Ascending aorta (tissue), 2 donors: Measurements from ENCODE around the gene LGALSL. TPM values are rescaled to one million over a fixed set of nuclear protein-coding genes. Genes with fewer than 3 reads are reported as not detected.

Source experiments
- DNase-seq, 2 donors: peaks; one replicate each; pipeline ENCODE4 v3.0.0-alpha.2; 2019; ENCODE audit warnings: low spot score in 2 of 2
- H3K27ac ChIP-seq, 2 donors: fragments of 200-600 bp; sonication (generic); one replicate each; pipeline ENCODE4 v1.5.1; 2016 to 2017; ENCODE audit warnings: mild to moderate bottlenecking in 1 of 2
- H3K27me3 ChIP-seq: fragments of 200-600 bp; sonication (generic); one replicate; pipeline ENCODE4 v1.5.1; 2017
- H3K36me3 ChIP-seq, 2 donors: fragments of 200-600 bp; sonication (generic); one replicate each; pipeline ENCODE4 v1.5.1; 2016
- H3K4me1 ChIP-seq, 2 donors: fragments of 200-600 bp; sonication (generic); one replicate each; pipeline ENCODE4 v1.5.1; 2016 to 2017; ENCODE audit warnings: mild to moderate bottlenecking in 1 of 2
- H3K4me3 ChIP-seq, 2 donors: fragments of 200-600 bp; sonication (generic); one replicate each; pipeline ENCODE4 v1.5.1; 2016 to 2017; ENCODE audit warnings: mild to moderate bottlenecking in 1 of 2
- H3K9me3 ChIP-seq, 2 donors: fragments of 200-600 bp; sonication (generic); one replicate each; pipeline ENCODE4 v1.5.1; 2016
- intact Hi-C: fragments of 100-400 bp; cut with DNase I; formaldehyde crosslinking; loops from one replicate; pipeline ENCODE4 v1.15.1; 2023
- total RNA-seq: library from RNA; depleted of rRNA; stranded (reverse); fragments of >200 nt; gene quantifications from one replicate; pipeline ENCODE4 v1.1.0, GENCODE V29; 2016
- TF ChIP-seq, protein P1 (sequence below), 3 experiments: fragments of 200-600 bp in 2 of 3; fragments of 450-650 bp in 1 of 3; sonication (generic) in 2 of 3; IDR thresholded peaks; one replicate each; pipeline ENCODE4 v1.5.1; 2016 to 2019; ENCODE audit warnings: antibody characterized with exemption in 3 of 3, mild to moderate bottlenecking in 1 of 3, moderate library complexity in 1 of 3

The LGALSL gene
- total RNA-seq, 1 donor from 2014 or later: 35.4 TPM

DNA sequence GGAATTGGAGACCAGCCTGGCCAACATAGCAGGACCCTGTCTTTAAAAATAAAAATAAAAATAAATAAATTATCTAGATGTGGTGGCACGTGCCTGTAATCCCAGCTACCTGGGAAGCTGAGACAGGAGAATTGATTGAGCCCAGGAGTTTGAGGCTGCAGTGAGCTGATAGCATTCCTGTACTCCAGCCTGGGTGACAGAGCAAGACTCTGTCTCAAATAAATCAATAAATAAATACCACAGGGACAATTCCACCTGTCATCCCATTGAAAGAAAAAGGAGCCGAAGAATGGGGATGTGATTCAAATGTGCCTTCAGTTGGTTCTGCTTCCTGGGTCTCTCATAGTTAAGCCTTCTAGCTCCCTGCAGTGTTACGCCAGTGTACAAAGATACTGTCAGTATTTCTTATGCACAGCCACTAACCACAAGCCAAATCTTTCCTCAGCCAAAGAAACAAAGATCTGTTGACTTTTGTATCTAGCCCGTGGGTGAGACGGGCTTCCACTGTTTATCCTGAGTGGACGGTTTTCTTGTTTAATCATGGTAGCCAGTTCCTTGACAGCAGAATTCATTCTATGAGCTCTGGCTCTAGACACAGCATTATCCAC lies 12.6 kb downstream of the LGALSL start:
- no peak overlapping the region for H3K4me3 ChIP-seq
- no peaks in the 10 kb centered on the region for H3K27me3 ChIP-seq
- no peak overlapping the region for H3K27ac ChIP-seq
- no peaks in the 10 kb centered on the region for H3K9me3 ChIP-seq
- no peaks in the 10 kb centered on the region for H3K4me1 ChIP-seq
- no peak for DNase-seq
- H3K36me3 ChIP-seq: no peaks in the 10 kb centered on the region
- intact Hi-C loops: no loop called here
- TF ChIP-seq, protein P1, sequence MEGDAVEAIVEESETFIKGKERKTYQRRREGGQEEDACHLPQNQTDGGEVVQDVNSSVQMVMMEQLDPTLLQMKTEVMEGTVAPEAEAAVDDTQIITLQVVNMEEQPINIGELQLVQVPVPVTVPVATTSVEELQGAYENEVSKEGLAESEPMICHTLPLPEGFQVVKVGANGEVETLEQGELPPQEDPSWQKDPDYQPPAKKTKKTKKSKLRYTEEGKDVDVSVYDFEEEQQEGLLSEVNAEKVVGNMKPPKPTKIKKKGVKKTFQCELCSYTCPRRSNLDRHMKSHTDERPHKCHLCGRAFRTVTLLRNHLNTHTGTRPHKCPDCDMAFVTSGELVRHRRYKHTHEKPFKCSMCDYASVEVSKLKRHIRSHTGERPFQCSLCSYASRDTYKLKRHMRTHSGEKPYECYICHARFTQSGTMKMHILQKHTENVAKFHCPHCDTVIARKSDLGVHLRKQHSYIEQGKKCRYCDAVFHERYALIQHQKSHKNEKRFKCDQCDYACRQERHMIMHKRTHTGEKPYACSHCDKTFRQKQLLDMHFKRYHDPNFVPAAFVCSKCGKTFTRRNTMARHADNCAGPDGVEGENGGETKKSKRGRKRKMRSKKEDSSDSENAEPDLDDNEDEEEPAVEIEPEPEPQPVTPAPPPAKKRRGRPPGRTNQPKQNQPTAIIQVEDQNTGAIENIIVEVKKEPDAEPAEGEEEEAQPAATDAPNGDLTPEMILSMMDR (IDR thresholded peaks at IDR 0.05): no peak

- TF ChIP-seq, protein P1 (IDR thresholded peaks at IDR 0.05): no peak
- Histone ChIP-seq H3K27me3 (no peaks in the 10 kb centered on the region), H3K27ac (no peak overlapping the region), H3K36me3 (no peaks in the 10 kb centered on the region), H3K4me3 (no peak overlapping the region), H3K4me1 (no peaks in the 10 kb centered on the region), H3K9me3 (no peaks in the 10 kb centered on the region)
- peak in 1 of 2 donors; percentile 68 for DNase-seq
- intact Hi-C loops: no loop called here
These were observed 13.3 kb downstream of the LGALSL start for GRCh38 chr2:64467096-64467843.

- Histone ChIP-seq H3K27me3 (no peaks in the 10 kb centered on the region), H3K36me3 (no peaks in the 10 kb centered on the region), H3K27ac (no peak overlapping the region), H3K4me1 (no peaks in the 10 kb centered on the region), H3K4me3 (no peak overlapping the region), H3K9me3 (no peaks in the 10 kb centered on the region)
- no peak for DNase-seq
- TF ChIP-seq, protein P1 (IDR thresholded peaks at IDR 0.05): no peak
- intact Hi-C loops: no loop called here
These were observed 15.3 kb downstream of the LGALSL start for GRCh38 chr2:64469261-64469660.

GRCh38 chr2:64470071-64470470 lies 16.1 kb downstream of the LGALSL start:
- Histone ChIP-seq H3K36me3 (no peaks in the 10 kb centered on the region), H3K27me3 (no peaks in the 10 kb centered on the region), H3K27ac (no peak overlapping the region), H3K4me3 (no peak overlapping the region), H3K4me1 (no peaks in the 10 kb centered on the region), H3K9me3 (no peaks in the 10 kb centered on the region)
- no peak for DNase-seq
- intact Hi-C loops: no loop called here
- TF ChIP-seq, protein P1 (IDR thresholded peaks at IDR 0.05): no peak

- no peaks in the 10 kb centered on the region for H3K36me3 ChIP-seq
- TF ChIP-seq, protein P1 (IDR thresholded peaks at IDR 0.05): no peak
- H3K4me3 ChIP-seq: no peak overlapping the region
- intact Hi-C loops: no loop called here
- DNase-seq: no peak
- H3K27ac ChIP-seq: no peak overlapping the region
- no peaks in the 10 kb centered on the region for H3K9me3 ChIP-seq
- no peaks in the 10 kb centered on the region for H3K27me3 ChIP-seq
- no peaks in the 10 kb centered on the region for H3K4me1 ChIP-seq
These were observed 16.9 kb downstream of the LGALSL start for GRCh38 chr2:64470766-64471295.
